CD4-positive, alpha-beta T cell (primary cell): ENCODE measurements around the gene EPS8L3. TPM values are rescaled to one million over a fixed set of nuclear protein-coding genes. Genes with fewer than 3 reads are reported as not detected.

Experiments used
- ATAC-seq: fragments of 200-7000 bp; cut with Tn5 transposase; one replicate; pipeline ENCODE4 v1.10.0; 2022; ENCODE audit warnings: mild to moderate bottlenecking; ENCODE audit not compliant: poor library complexity
- CTCF ChIA-PET: fragments of 350-600 bp; sonication (Branson Sonifier 250); formaldehyde crosslinking; loops from one replicate; lab custom pipeline; 2021; ENCODE audit warnings: antibody characterized with exemption, inconsistent platforms; lab: Charles Lee
- POLR2A ChIA-PET: fragments of 350-600 bp; sonication (Branson Sonifier 250); formaldehyde crosslinking; loops from one replicate; lab custom pipeline; 2021; ENCODE audit warnings: antibody characterized with exemption, inconsistent platforms; lab: Charles Lee
- DNase-seq, 14 experiments: peaks; one replicate each; pipeline ENCODE4 v3.0.0-alpha.2; 2013 to 2020; ENCODE audit warnings: mixed read lengths in 2 of 14
- H3K27ac ChIP-seq, 2 donors: one replicate each; pipeline versions ENCODE4 v1.5.1 to v1.7.0; 2013; ENCODE audit warnings: low read length in 2 of 2, low read depth in 1 of 2, mild to moderate bottlenecking in 1 of 2
- H3K27me3 ChIP-seq, 2 experiments: 1 replicate in 1 of 2; 2 replicates in 1 of 2; pipeline versions ENCODE4 v1.6.1 to v1.7.0; 2013; ENCODE audit warnings: low read length in 2 of 2, control low read depth in 1 of 2, mild to moderate bottlenecking in 1 of 2, moderate library complexity in 1 of 2; ENCODE audit not compliant: insufficient read depth in 2 of 2, control insufficient read depth in 1 of 2
- H3K36me3 ChIP-seq: one replicate; pipeline ENCODE4 v1.6.1; 2013; ENCODE audit warnings: low read length, control low read depth; ENCODE audit not compliant: insufficient read depth
- H3K4me1 ChIP-seq: one replicate; pipeline ENCODE4 v1.6.1; 2013; ENCODE audit warnings: low read length, control low read depth; ENCODE audit not compliant: insufficient read depth
- H3K4me3 ChIP-seq: one replicate; pipeline ENCODE4 v1.5.1; 2013; ENCODE audit warnings: mild to moderate bottlenecking, low read length, moderate library complexity
- H3K9me3 ChIP-seq, 2 experiments: 1 replicate in 1 of 2; 2 replicates in 1 of 2; pipeline versions ENCODE4 v1.6.1 to v1.7.0; 2013; ENCODE audit warnings: low read length in 2 of 2, mild to moderate bottlenecking in 2 of 2, control low read depth in 1 of 2, moderate library complexity in 1 of 2; ENCODE audit not compliant: control insufficient read depth in 1 of 2, insufficient read depth in 1 of 2
- H3K27ac Mint-ChIP-seq: one replicate; pipeline ENCODE4 v1.8.0; 2020; ENCODE audit warnings: mixed read lengths
- H3K27me3 Mint-ChIP-seq: one replicate; pipeline ENCODE4 v1.8.0; 2021; ENCODE audit warnings: mixed read lengths
- H3K36me3 Mint-ChIP-seq: one replicate; pipeline ENCODE4 v1.8.0; 2021; ENCODE audit warnings: low read depth, mixed read lengths
- H3K4me1 Mint-ChIP-seq: one replicate; pipeline ENCODE4 v1.8.0; 2021; ENCODE audit warnings: low read depth, mixed read lengths
- H3K4me3 Mint-ChIP-seq: one replicate; pipeline ENCODE4 v1.8.0; 2020; ENCODE audit warnings: mild to moderate bottlenecking, mixed read lengths
- H3K9me3 Mint-ChIP-seq: one replicate; pipeline ENCODE4 v1.8.0; 2020; ENCODE audit warnings: mixed read lengths
- CTCF ChIP-seq: fragments of 200-600 bp; IDR thresholded peaks from one replicate; pipeline ENCODE4 v1.8.0; 2022; ENCODE audit warnings: antibody characterized with exemption, mild to moderate bottlenecking
- intact Hi-C, 2 experiments: fragments of 100-400 bp; cut with DNase I in 1 of 2; cut with micrococcal nuclease in 1 of 2; formaldehyde crosslinking; loops; one replicate each; pipeline versions ENCODE4 v1.15.1 to v1.9.0; 2023 to 2025; cut with DNase I, micrococcal nuclease
- total RNA-seq, 174 experiments: library from RNA in 2 of 174; stranded (reverse) in 2 of 174; gene quantifications; one replicate each; pipeline ENCODE4 v1.2.3 and lab custom pipeline; 2021 to 2026

Gene EPS8L3
- total RNA-seq, 2 experiments from 2014 or later = not detected

GRCh38 chr1:109773203-109773899 is 9.6 kb upstream of the EPS8L3 start:
- Histone ChIP-seq H3K9me3 (no peaks in the 10 kb centered on the region), H3K27ac (no peak overlapping the region), H3K36me3 (no peaks in the 10 kb centered on the region), H3K4me3 (no peak overlapping the region), H3K27me3 (no peaks in the 10 kb centered on the region), H3K4me1 (peaks cover 21% of the 10 kb centered on the region)
- Mint-ChIP-seq H3K36me3 (no peaks in the 10 kb centered on the region), H3K4me3 (no peak overlapping the region), H3K27ac (no peak overlapping the region), H3K4me1 (peaks cover 12% of the 10 kb centered on the region), H3K27me3 (no peaks in the 10 kb centered on the region), H3K9me3 (no peaks in the 10 kb centered on the region)
- CTCF ChIA-PET = interaction anchor here (0.6 to 5.6 kb wide), 7 partner anchors 124 to 241 kb away, joined by 3 to 133 read pairs (median 8); partner anchors contain the start of gene AHCYL1
- peak; percentile 66 for TF ChIP-seq CTCF
- DNase-seq (peak; percentile 50 to 87 (median 62)), ATAC-seq (peak; percentile 88)
- intact Hi-C loops = loop anchor here (1.0 to 5.0 kb wide), 3 partner anchors 81 to 227 kb away; no protein-coding TSS in a partner anchor
- POLR2A ChIA-PET = interaction anchor here (1.2 to 2.2 kb wide), 4 partner anchors 134 to 261 kb away, joined by 3 to 16 read pairs (median 6); partner anchors contain the start of genes AHCYL1 and STRIP1

- H3K36me3 ChIP-seq = no peaks in the 10 kb centered on the region
- Mint-ChIP-seq H3K9me3 (no peaks in the 10 kb centered on the region), H3K36me3 (no peaks in the 10 kb centered on the region), H3K27ac (no peak overlapping the region), H3K27me3 (no peaks in the 10 kb centered on the region), H3K4me1 (peaks cover 12% of the 10 kb centered on the region), H3K4me3 (no peak overlapping the region)
- intact Hi-C loops = loop anchor here (1.0 to 5.0 kb wide), 3 partner anchors 80 to 226 kb away; no protein-coding TSS in a partner anchor
- H3K4me1 ChIP-seq = peaks cover 21% of the 10 kb centered on the region
- no peak for TF ChIP-seq CTCF
- no peaks in the 10 kb centered on the region for H3K9me3 ChIP-seq
- CTCF ChIA-PET = interaction anchor here (0.6 to 5.6 kb wide), 7 partner anchors 123 to 240 kb away, joined by 3 to 133 read pairs (median 8); partner anchors contain the start of gene AHCYL1
- ATAC-seq = no peak
- H3K4me3 ChIP-seq = no peak overlapping the region
- no peak overlapping the region for H3K27ac ChIP-seq
- DNase-seq = no peak
- H3K27me3 ChIP-seq = no peaks in the 10 kb centered on the region
- POLR2A ChIA-PET = interaction anchor here (1.5 to 2.2 kb wide), 2 partner anchors 211 to 262 kb away, joined by 6 to 16 read pairs; partner anchors contain the start of genes AHCYL1 and STRIP1
Observed at GRCh38 chr1:109772658-109773202, 9.0 kb upstream of the EPS8L3 start.

GRCh38 chr1:109771712-109772657 is 8.3 kb upstream of the EPS8L3 start:
- ChIA-PET CTCF (interaction anchor here (2.9 kb wide), 1 partner anchor 131 kb away, joined by 22 read pairs; no protein-coding TSS in a partner anchor), POLR2A (interaction anchor here (1.0 kb wide), 1 partner anchor 19 kb away, joined by 3 read pairs; no protein-coding TSS in a partner anchor)
- Mint-ChIP-seq H3K27me3 (no peaks in the 10 kb centered on the region), H3K9me3 (no peaks in the 10 kb centered on the region), H3K27ac (no peak overlapping the region), H3K36me3 (no peaks in the 10 kb centered on the region), H3K4me3 (no peak overlapping the region), H3K4me1 (peaks cover 12% of the 10 kb centered on the region)
- no peak for TF ChIP-seq CTCF
- Histone ChIP-seq H3K27ac (no peak overlapping the region), H3K36me3 (no peaks in the 10 kb centered on the region), H3K9me3 (no peaks in the 10 kb centered on the region), H3K4me1 (peaks cover 17% of the 10 kb centered on the region), H3K4me3 (no peak overlapping the region), H3K27me3 (no peaks in the 10 kb centered on the region)
- intact Hi-C loops = loop anchor here (5.0 kb wide), 2 partner anchors 80 to 130 kb away; no protein-coding TSS in a partner anchor
- no peak for DNase-seq
- no peak for ATAC-seq
